Activated naive CD8-positive, alpha-beta T cell treated with anti-CD3 and anti-CD28 coated beads, Interleukin-2, amount 50 U/mL, for 24 hours (primary cell): Measurements from ENCODE around the gene PPP4R4.
"Not testable (repeated sequence)": the region's sequence is repeated elsewhere in the genome, so short reads cannot be mapped to it uniquely, and the experiment has no call there.

Experiments used
- ATAC-seq: fragments of 150-1000 bp; cut with Tn5 transposase; one replicate; pipeline ENCODE4 v1.10.0; 2021
- DNase-seq: peaks from one replicate; pipeline ENCODE4 v3.0.0; 2021
- H3K27ac Mint-ChIP-seq: one replicate; pipeline ENCODE4 v1.8.0; 2021; ENCODE audit warnings: mild to moderate bottlenecking, mixed read lengths
- H3K27me3 Mint-ChIP-seq: one replicate; pipeline ENCODE4 v1.8.0; 2021; ENCODE audit warnings: mixed read lengths
- H3K36me3 Mint-ChIP-seq: one replicate; pipeline ENCODE4 v1.8.0; 2021; ENCODE audit warnings: low read depth, mixed read lengths
- H3K4me1 Mint-ChIP-seq: one replicate; pipeline ENCODE4 v1.8.0; 2021; ENCODE audit warnings: mixed read lengths
- H3K4me3 Mint-ChIP-seq: one replicate; pipeline ENCODE4 v1.8.0; 2021; ENCODE audit warnings: mild to moderate bottlenecking, moderate library complexity, mixed read lengths
- H3K9me3 Mint-ChIP-seq: one replicate; pipeline ENCODE4 v1.8.0; 2021; ENCODE audit warnings: mixed read lengths

Gene PPP4R4

DNA sequence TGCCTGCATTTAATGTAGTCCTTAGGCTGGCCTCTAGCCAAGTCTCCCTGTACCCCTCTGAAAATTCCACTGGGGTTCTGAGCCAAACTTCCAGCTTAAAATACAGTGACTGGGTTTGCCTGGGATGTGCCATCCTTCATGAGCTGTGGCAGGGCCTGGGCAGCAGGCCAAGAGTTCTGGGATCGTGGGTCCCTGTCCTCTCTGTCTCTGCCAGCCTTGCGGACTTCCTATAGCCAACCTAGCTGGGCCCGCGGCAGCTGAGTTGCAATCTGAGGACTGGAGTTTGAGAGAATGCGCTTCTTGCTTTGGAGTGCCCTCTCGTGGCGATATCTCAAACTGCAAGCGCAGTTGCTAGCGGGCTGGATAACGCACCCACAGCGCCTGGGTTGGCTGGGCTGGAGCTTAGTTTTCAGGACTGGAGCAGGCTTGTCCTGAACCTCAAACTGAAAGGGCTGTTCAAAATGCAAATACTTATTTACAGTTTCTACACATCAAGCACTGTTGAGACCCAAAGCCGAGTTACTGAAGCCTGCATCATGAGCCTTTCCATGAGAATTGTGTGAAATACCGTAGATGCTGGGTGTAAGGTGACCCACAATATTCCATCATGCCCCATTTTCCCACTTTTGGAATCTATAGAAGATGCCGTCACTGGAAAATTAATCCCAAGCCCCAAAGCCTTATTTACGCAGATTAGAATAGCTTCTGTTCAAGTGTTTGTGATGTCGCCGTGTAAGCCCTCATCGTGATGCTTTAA, 37.4 kb upstream of the PPP4R4 start:
- H3K4me1 Mint-ChIP-seq, result peaks cover 3% of the 10 kb centered on the region
- peak; percentile 87 for ATAC-seq

DNA sequence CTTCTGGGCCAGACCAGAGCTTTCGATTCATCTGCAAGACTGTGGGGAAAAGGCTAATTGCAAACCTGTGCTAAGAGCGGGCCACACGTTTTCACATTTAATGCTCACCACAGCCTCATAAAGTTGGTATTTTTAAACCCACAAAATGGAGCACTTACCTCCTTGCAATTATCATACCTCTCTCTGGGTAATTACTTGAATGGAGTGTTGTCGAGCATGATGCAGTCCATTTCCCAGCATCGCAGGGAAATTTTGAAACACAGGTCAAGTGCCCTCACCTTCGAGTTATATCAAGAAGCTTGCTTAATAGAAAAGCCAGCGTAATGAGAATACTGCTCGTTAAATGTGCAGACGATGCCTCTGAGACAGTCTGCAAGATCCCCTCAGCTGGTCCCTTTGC, 35.9 kb upstream of the PPP4R4 start:
- no peak for ATAC-seq
- peaks cover 11% of the 10 kb centered on the region for H3K27me3 Mint-ChIP-seq
- no peaks in the 10 kb centered on the region for H3K4me1 Mint-ChIP-seq
- H3K4me3 Mint-ChIP-seq, result no peak overlapping the region
- no peak for DNase-seq
- H3K27ac Mint-ChIP-seq, result no peak overlapping the region
- H3K9me3 Mint-ChIP-seq, result no peaks in the 10 kb centered on the region
- H3K36me3 Mint-ChIP-seq, result no peaks in the 10 kb centered on the region

More for the DNA sequence above, 37.4 kb upstream of the PPP4R4 start:
- Mint-ChIP-seq H3K27ac (no peak overlapping the region), H3K9me3 (no peaks in the 10 kb centered on the region), H3K36me3 (no peaks in the 10 kb centered on the region), H3K27me3 (peaks cover 11% of the 10 kb centered on the region), H3K4me3 (no peak overlapping the region)
- DNase-seq, result peak; percentile 88

DNA sequence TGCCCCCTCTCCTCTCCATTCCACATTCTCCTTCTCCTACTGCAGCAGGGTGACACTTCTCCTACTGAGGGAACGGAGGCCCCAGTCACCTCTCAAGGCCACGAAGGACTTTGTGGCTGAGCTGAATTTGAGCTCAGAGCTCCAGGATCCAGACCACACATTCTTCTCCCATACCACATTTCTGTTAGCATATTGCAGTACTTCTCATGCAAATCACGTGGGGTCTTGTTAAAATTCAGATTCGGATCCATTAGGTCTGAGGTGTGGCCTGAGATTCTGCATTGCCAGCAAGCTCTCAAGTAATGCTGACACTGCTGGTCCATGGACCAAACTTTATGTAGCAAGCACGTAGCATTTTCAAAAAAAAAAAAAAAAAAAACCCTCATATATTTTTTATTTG, 35.1 kb upstream of the PPP4R4 start:
- no peak for DNase-seq
- Mint-ChIP-seq H3K36me3 (no peaks in the 10 kb centered on the region), H3K4me3 (no peak overlapping the region), H3K27ac (no peak overlapping the region), H3K9me3 (no peaks in the 10 kb centered on the region), H3K4me1 (no peaks in the 10 kb centered on the region), H3K27me3 (peaks cover 8% of the 10 kb centered on the region)
- no peak for ATAC-seq

DNA sequence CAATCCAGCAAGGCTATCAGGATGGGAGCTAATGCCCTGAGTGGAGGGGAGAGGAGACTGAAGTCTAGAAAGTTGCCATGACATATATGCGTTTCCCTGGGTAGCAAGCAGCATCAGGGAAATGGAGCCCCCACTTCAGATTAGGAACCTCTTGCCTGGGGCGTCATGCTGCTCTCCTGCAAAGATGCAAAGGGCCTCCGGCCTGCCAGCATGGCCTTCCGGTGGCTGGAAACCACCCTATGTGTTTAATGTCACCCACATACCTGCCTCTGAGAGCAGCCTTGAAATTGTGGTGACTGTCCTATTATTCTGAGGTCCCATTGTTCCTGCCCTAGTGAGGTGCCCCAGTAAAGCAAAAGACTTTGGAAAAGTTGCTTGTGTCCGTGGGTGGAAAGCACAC, 34.7 kb upstream of the PPP4R4 start:
- H3K27me3 Mint-ChIP-seq, result peaks cover 8% of the 10 kb centered on the region
- H3K9me3 Mint-ChIP-seq, result no peaks in the 10 kb centered on the region
- no peak overlapping the region for H3K27ac Mint-ChIP-seq
- no peak for DNase-seq
- no peaks in the 10 kb centered on the region for H3K36me3 Mint-ChIP-seq
- H3K4me1 Mint-ChIP-seq, result no peaks in the 10 kb centered on the region
- no peak for ATAC-seq
- H3K4me3 Mint-ChIP-seq, result no peak overlapping the region

DNA sequence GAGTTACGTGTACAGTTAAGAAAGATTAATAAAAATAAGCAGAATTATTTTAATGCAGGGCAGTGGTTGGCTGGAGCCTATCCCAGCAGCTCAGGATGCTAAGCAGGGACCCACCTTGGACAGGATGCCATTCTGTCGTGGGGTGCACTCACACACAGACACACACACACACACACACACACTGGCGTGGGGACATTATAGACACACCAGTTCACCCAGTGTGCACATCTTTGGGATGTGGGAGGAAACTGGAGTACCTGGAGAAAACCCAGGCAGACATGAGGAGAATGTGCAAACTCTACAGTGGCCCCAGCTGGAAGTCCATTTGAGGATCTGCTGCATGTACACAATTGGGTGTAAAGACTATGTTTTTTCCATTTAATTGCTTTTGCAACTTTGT, 31.9 kb upstream of the PPP4R4 start:
- ATAC-seq, result no peak
- peaks cover 8% of the 10 kb centered on the region for H3K4me1 Mint-ChIP-seq

DNA sequence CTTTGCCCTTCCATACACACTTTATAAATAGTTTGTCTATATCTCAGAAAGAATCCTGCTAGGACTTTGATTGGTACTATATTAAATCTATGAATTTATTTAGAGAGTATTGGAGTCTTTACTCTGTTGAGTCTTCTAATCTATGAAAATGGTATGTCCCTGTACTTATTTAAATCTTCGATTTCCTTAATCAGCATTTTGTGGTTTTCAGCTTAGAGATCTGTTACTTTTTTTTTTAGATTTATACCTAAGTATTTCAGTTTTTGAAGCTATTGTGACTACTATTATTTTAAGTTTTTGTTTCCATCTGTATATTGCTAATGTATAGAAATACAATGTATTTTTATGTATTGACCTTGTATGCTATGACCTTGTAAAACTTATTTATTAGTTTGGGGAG, 31.3 kb upstream of the PPP4R4 start:
- Mint-ChIP-seq H3K4me3 (no peak overlapping the region), H3K27me3 (no peaks in the 10 kb centered on the region), H3K27ac (no peak overlapping the region), H3K9me3 (no peaks in the 10 kb centered on the region), H3K4me1 (peaks cover 13% of the 10 kb centered on the region), H3K36me3 (no peaks in the 10 kb centered on the region)
- ATAC-seq, result no peak
- no peak for DNase-seq

More for the DNA sequence above, 31.9 kb upstream of the PPP4R4 start:
- Mint-ChIP-seq H3K4me3 (no peak overlapping the region), H3K36me3 (no peaks in the 10 kb centered on the region), H3K9me3 (no peaks in the 10 kb centered on the region), H3K27me3 (peaks cover 2% of the 10 kb centered on the region), H3K27ac (no peak overlapping the region)
- DNase-seq, result no peak

DNA sequence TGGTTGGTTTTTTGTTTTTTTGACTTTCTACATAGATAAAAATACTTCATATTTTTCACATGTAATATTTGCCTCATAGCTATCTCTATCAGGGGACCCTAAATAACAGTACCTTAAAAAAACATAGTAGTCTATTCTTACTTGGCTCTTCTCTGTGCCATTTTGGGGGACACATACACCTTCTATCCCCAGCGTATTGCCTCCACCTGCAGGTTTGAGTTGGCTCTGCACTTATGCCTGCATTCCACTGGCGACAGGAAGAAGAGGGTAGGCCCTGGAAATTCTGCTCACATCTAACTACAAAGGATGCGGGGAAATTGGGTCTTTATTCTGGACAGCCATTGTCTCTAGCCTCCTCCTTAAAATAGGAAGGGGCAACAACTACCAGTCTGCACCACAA, 30.9 kb upstream of the PPP4R4 start:
- DNase-seq (no peak), ATAC-seq (peak; percentile 40)
- Mint-ChIP-seq H3K4me1 (peaks cover 13% of the 10 kb centered on the region), H3K9me3 (no peaks in the 10 kb centered on the region), H3K27me3 (no peaks in the 10 kb centered on the region), H3K4me3 (no peak overlapping the region), H3K27ac (no peak overlapping the region), H3K36me3 (no peaks in the 10 kb centered on the region)

DNA sequence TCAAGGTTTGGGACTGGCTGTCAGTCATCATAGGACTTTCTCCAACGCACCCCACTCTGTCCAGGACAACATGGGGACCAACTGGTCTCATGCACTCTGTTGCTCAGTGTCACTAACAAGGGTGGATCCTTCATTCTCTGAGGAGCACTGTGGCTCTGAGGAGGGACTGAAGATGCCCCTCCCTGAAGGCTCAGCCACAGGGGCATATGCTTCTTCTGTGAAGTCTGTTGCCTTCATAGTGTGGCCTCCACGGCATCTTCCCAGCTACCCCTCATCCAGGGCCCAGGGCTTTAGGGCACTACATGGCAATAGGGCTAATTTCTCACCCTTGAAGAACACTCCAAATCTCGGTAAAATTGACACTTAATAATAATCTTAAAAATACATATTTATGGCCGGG, 30.4 kb upstream of the PPP4R4 start:
- Mint-ChIP-seq H3K9me3 (no peaks in the 10 kb centered on the region), H3K4me3 (no peak overlapping the region), H3K27ac (no peak overlapping the region), H3K36me3 (no peaks in the 10 kb centered on the region), H3K27me3 (no peaks in the 10 kb centered on the region), H3K4me1 (peaks cover 13% of the 10 kb centered on the region)
- DNase-seq, result no peak
- ATAC-seq, result no peak

DNA sequence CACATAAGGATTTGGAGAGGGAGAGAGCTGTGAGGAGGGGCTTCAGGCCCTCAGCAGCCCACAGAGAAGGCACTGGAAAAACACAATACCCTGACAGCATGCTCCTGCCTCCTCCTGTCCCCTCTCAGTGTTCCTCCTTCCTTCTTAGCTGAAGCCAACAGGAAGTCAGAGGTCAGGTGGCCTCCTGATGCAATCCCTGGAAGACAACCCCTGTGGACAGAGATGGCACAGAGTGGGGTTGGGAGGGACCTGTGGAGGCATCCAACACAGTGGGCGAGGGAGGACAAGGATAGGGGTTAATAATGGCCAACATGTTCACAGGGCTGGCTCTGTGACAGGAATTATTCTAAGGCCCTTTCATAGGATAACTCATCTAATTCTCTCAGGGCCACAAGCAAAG, 29.4 kb upstream of the PPP4R4 start:
- no peaks in the 10 kb centered on the region for H3K36me3 Mint-ChIP-seq
- no peak for ATAC-seq
- peak overlapping the region; percentile 47 for H3K27ac Mint-ChIP-seq
- no peak for DNase-seq
- no peaks in the 10 kb centered on the region for H3K27me3 Mint-ChIP-seq
- peaks cover 13% of the 10 kb centered on the region for H3K4me1 Mint-ChIP-seq
- H3K4me3 Mint-ChIP-seq, result no peak overlapping the region
- H3K9me3 Mint-ChIP-seq, result no peaks in the 10 kb centered on the region

DNA sequence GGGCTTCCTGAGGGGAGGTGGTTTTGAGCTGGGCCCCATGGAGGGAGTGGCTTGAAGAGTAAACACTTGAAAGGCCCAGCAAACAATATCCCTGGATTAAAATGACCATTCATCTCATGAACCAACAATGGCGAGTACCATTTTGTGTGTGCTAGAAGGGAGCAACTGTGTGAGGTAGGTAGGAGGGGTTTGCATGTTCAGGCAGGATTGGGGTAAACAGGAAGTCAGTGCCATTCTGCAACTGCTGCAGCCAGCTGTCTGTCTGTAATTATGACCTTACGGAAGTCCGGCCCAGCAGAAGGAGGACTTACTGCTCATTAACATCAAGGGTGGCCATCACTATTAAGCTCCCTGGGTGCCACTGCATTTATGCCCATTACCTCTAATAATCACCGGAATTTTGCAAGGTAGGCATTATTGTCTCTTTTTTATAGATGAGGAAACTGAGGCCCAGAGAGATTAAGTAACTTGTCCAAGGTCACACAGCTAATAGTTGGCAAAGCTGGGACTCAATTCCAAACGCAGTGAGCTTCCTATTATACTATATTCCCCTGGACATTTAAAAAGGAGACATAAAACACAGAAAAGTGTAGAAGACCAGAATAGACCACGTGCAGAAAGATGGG, 28.1 kb upstream of the PPP4R4 start:
- Mint-ChIP-seq H3K27me3 (peaks cover 2% of the 10 kb centered on the region), H3K36me3 (no peaks in the 10 kb centered on the region), H3K9me3 (no peaks in the 10 kb centered on the region), H3K27ac (no peak overlapping the region), H3K4me3 (no peak overlapping the region), H3K4me1 (peaks cover 13% of the 10 kb centered on the region)
- ATAC-seq, result no peak
- DNase-seq, result no peak

DNA sequence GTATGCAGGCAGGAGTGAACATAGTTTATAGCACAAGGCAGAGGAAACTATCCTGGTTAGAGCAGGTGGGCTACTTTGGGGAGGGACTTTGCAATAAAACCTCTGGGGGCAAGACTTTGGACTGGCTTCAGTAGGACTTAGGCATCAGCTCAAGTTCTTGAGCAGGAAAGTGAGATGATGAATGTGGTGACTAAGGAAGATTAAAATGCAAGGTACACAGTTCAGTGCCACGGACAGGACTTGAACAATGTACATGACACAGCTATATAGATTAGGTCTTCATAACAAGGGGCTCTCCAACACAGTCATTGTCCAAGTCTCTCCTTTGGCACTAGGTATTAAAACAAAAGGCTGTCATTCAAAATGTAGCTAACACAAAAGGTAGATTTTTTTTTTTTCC, 21.4 kb upstream of the PPP4R4 start:
- peaks cover 5% of the 10 kb centered on the region for H3K4me1 Mint-ChIP-seq
- H3K36me3 Mint-ChIP-seq, result no peaks in the 10 kb centered on the region
- no peak for DNase-seq
- H3K4me3 Mint-ChIP-seq, result no peak overlapping the region
- no peak overlapping the region for H3K27ac Mint-ChIP-seq
- ATAC-seq, result no peak
- peaks cover 4% of the 10 kb centered on the region for H3K27me3 Mint-ChIP-seq
- H3K9me3 Mint-ChIP-seq, result no peaks in the 10 kb centered on the region

DNA sequence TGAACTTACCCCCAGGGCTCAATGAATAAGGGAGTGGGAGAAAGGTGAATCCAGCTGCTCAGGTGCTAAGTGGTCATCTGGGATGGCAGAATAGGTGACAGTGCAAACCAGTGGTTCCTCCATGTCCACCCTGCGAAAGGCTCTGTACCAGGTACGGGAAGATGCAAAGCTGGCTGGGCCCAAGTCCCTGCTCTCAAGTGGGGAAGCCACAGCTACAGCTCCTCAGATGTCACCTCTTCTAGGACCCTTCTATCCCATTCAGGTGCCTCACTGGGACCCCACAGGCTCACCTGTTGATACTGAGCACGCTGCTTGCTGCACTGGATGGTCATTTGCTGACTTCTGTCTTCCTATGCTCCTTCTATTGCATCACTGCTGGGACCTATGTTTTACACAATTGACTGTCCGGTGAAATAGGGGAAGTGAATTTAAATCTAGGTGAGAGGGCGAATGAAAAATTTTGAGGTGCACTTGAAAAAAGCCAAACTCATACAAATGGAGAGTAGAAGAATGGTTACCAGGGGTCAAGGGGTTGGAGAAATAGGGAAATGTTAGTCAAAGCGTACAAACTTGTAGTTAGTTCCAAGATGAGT, 20.3 kb upstream of the PPP4R4 start:
- DNase-seq, result no peak
- no peak overlapping the region for H3K27ac Mint-ChIP-seq
- peaks cover 16% of the 10 kb centered on the region for H3K4me1 Mint-ChIP-seq
- H3K36me3 Mint-ChIP-seq, result no peaks in the 10 kb centered on the region
- H3K4me3 Mint-ChIP-seq, result no peak overlapping the region
- H3K27me3 Mint-ChIP-seq, result peaks cover 4% of the 10 kb centered on the region
- H3K9me3 Mint-ChIP-seq, result no peaks in the 10 kb centered on the region
- no peak for ATAC-seq

DNA sequence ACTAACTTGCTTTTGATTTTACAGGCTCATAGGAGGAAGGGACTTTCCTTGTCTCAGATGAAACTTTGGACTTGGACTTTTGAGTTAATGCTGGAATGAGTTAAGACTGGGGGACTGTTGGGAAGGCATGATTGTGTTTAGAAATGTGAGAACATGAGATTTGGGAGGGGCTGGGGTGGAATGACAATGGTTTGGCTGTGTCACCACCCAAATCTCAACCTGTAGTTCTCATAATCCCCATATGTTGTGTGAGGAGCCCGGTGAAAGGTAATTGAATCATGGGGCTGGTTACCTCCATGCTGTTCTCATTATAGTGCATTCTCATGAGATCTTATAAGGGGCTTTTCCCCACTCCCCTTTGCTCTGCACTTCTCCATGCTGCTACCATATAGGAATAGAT, 18.0 kb upstream of the PPP4R4 start:
- not testable (repeated sequence) for H3K36me3 Mint-ChIP-seq, H3K27ac Mint-ChIP-seq, H3K9me3 Mint-ChIP-seq, DNase-seq, H3K27me3 Mint-ChIP-seq, ATAC-seq, H3K4me3 Mint-ChIP-seq
- peaks cover 23% of the 10 kb centered on the region for H3K4me1 Mint-ChIP-seq

DNA sequence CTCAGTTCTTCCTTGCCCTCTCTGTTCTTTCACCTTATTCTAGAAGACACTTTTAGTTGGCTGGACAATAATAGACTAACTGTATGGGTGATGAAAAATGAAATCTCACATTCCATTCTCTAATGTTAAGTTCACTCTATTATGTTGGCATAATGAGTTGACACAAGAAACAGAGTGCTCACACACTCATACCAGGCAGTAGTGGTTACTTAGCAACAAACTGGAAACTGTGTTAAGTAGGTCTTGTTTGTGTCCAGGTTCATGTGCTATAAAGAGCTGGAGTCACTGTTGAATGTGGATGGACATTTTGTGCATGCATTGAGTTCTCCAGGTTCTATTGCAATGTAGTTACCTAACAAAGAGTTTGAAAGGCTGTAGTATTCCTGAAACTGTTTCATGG, 16.9 kb upstream of the PPP4R4 start:
- H3K4me3 Mint-ChIP-seq, result no peak overlapping the region
- no peak overlapping the region for H3K27ac Mint-ChIP-seq
- peaks cover 31% of the 10 kb centered on the region for H3K4me1 Mint-ChIP-seq
- peaks cover 2% of the 10 kb centered on the region for H3K27me3 Mint-ChIP-seq
- DNase-seq (no peak), ATAC-seq (no peak)
- H3K9me3 Mint-ChIP-seq, result no peaks in the 10 kb centered on the region
- H3K36me3 Mint-ChIP-seq, result no peaks in the 10 kb centered on the region

DNA sequence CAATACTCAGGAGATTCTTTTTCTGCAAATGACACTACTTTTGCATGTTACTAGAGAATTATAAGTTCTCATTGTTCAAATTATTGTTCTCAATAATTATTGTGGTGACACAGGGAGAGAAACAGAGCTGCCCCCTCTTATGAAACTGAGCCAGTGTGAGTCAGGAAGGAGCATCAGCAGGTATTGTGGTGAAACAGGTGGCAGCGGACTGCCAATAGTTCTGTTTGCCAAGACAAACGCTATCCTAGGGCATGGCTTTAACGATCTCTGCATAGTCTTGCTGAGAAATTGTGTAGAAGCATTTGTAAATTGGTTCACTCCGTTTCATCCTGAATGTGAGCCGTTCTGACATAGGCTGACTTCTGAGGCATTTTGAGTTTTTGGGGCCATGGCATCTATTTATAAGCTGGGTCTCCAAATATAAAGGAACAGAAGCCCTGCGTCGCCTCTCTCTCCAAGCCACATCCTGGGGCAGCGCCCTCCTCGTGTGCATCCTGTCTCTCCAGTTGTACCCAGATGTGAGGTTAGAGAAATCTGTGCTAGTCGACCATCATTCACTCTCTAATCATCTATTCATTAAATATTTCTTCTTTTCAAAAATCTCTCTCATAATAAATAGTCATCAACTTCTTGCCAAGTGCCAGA, 15.8 kb upstream of the PPP4R4 start:
- peak; percentile 74 for ATAC-seq
- Mint-ChIP-seq H3K4me3 (no peak overlapping the region), H3K27me3 (no peaks in the 10 kb centered on the region), H3K27ac (no peak overlapping the region), H3K4me1 (peaks cover 35% of the 10 kb centered on the region), H3K9me3 (no peaks in the 10 kb centered on the region), H3K36me3 (no peaks in the 10 kb centered on the region)
- no peak for DNase-seq
